ENCODE data around the gene TENM3. TPM values are rescaled to one million over a fixed set of nuclear protein-coding genes. Genes with fewer than 3 reads are reported as not detected.

Gene TENM3
- total RNA-seq, 4 donors from 2014 or later = 3.4 to 9.8 (median 6.9) TPM

- no peak for TF ChIP-seq POLR2A (IDR thresholded peaks at IDR 0.05)
- no peak for TF ChIP-seq CTCF (IDR thresholded peaks at IDR 0.05)
- TF ChIP-seq EP300 (IDR thresholded peaks at IDR 0.05; ENCODE audit: low read depth) = no peak
- TF ChIP-seq POLR2AphosphoS5 (IDR thresholded peaks at IDR 0.05) = no peak
- Histone ChIP-seq H3K4me1 (no peaks in the 10 kb centered on the region), H3K27me3 (no peaks in the 10 kb centered on the region), H3K27ac (no peak overlapping the region), H3K36me3 (no peaks in the 10 kb centered on the region), H3K9me3 (no peaks in the 10 kb centered on the region), H3K4me3 (no peak overlapping the region)
- WGBS, 2 donors (ENCODE audit: low coverage in 1 of 2) = 38 to 76% methylated on average over 2 to 4 of the region's 4 CpGs
- intact Hi-C loops (cut with DNase I; ENCODE audit: low total_unique reads) = no loop called here
- in situ Hi-C loops (cut with MboI; ENCODE audit: low pct_ligation_motif_present in 1 of 4, low pct_unique_long_range_greater_than_20kb in 1 of 4, low sequenced_read_pairs in 3 of 4) = no loop called here
- no peak for DNase-seq
These were observed 525.6 kb downstream of the TENM3 start for GRCh38 chr4:182768838-182769237.

- no peak for DNase-seq
- Histone ChIP-seq H3K9me3 (no peaks in the 10 kb centered on the region), H3K4me3 (no peak overlapping the region), H3K27ac (no peak overlapping the region), H3K27me3 (no peaks in the 10 kb centered on the region), H3K4me1 (no peaks in the 10 kb centered on the region), H3K36me3 (no peaks in the 10 kb centered on the region)
- in situ Hi-C loops (cut with MboI; ENCODE audit: low pct_ligation_motif_present in 1 of 4, low pct_unique_long_range_greater_than_20kb in 1 of 4, low sequenced_read_pairs in 3 of 4) = no loop called here
- TF ChIP-seq POLR2A (IDR thresholded peaks at IDR 0.05) (no peak), CTCF (IDR thresholded peaks at IDR 0.05) (no peak), POLR2AphosphoS5 (IDR thresholded peaks at IDR 0.05) (no peak), EP300 (IDR thresholded peaks at IDR 0.05; ENCODE audit: low read depth) (no peak)
- intact Hi-C loops (cut with DNase I; ENCODE audit: low total_unique reads) = no loop called here
- WGBS, 2 donors (ENCODE audit: low coverage in 1 of 2) = 78 to 88% methylated on average over 6 to 14 of the region's 14 CpGs
These were observed 527.2 kb downstream of the TENM3 start for GRCh38 chr4:182770259-182770995.

- H3K27ac ChIP-seq = no peak overlapping the region
These were observed 527.9 kb downstream of the TENM3 start for GRCh38 chr4:182770996-182771514.

GRCh38 chr4:182775075-182775474, 531.9 kb downstream of the TENM3 start:
- H3K27ac ChIP-seq = no peak overlapping the region
- no peak for TF ChIP-seq POLR2A (IDR thresholded peaks at IDR 0.05)
- no peak for TF ChIP-seq EP300 (IDR thresholded peaks at IDR 0.05; ENCODE audit: low read depth)
- WGBS, 2 donors (ENCODE audit: low coverage in 1 of 2) = 87 to 88% methylated on average over 3 to 8 of the region's 8 CpGs
- H3K36me3 ChIP-seq = no peaks in the 10 kb centered on the region
- no peak overlapping the region for H3K4me3 ChIP-seq
- no peak for DNase-seq
- no peaks in the 10 kb centered on the region for H3K4me1 ChIP-seq
- intact Hi-C loops (cut with DNase I; ENCODE audit: low total_unique reads) (no loop called here), in situ Hi-C loops (cut with MboI; ENCODE audit: low pct_ligation_motif_present in 1 of 4, low pct_unique_long_range_greater_than_20kb in 1 of 4, low sequenced_read_pairs in 3 of 4) (no loop called here)
- no peaks in the 10 kb centered on the region for H3K27me3 ChIP-seq
- H3K9me3 ChIP-seq = no peaks in the 10 kb centered on the region

More at GRCh38 chr4:182770996-182771514, 527.9 kb downstream of the TENM3 start:
- in situ Hi-C loops (cut with MboI; ENCODE audit: low pct_ligation_motif_present in 1 of 4, low pct_unique_long_range_greater_than_20kb in 1 of 4, low sequenced_read_pairs in 3 of 4) = no loop called here
- WGBS, 2 donors (ENCODE audit: low coverage in 1 of 2) = 63 to 67% methylated on average over 5 of the region's 5 CpGs
- Histone ChIP-seq H3K36me3 (no peaks in the 10 kb centered on the region), H3K27me3 (no peaks in the 10 kb centered on the region), H3K9me3 (no peaks in the 10 kb centered on the region), H3K4me1 (no peaks in the 10 kb centered on the region), H3K4me3 (no peak overlapping the region)
- TF ChIP-seq CTCF (IDR thresholded peaks at IDR 0.05) (no peak), POLR2A (IDR thresholded peaks at IDR 0.05) (no peak), EP300 (IDR thresholded peaks at IDR 0.05; ENCODE audit: low read depth) (no peak), POLR2AphosphoS5 (IDR thresholded peaks at IDR 0.05) (no peak)
- intact Hi-C loops (cut with DNase I; ENCODE audit: low total_unique reads) = no loop called here
- no peak for DNase-seq
